ENCODE data around the gene ZRANB1. TPM values are rescaled to one million over a fixed set of nuclear protein-coding genes. Genes with fewer than 3 reads are reported as not detected.

Gene ZRANB1
- total RNA-seq, 1 donor from 2014 or later: 15.1 TPM

DNA sequence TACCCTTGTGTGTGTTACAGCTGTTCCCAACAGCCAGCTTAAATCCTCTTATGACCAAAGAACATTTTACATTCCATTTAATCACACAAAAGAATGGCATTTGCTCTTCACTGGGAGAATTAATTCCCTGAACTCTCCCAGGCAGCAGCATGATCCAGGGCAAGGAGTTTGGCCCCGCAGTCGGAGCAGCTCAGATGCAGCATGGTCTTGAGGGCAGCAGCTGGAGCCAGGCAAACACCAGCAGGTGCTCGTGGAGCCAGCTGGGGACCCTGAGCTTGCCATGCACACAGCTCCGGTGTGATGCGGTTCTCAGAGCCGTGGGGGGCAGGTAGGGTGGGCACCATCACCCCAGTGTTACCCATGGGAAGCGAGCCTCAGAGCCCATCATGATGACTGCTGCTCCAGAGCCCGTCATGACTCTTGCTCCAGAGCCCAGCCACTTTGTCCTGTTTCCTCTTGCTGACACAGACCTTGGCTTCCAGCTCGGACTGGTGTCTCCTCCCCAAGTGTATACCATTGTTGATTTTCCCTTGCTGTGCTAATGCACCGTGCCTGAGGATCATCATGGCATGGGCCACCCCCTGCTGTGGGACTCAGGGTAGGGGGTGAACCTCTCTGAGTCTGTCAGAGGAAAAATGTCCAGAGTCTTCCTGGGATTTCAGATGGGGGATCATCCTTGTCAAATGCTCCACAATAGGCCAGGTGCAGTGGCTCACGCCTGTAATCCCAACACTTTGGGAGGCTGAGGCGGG is 75.8 kb downstream of the ZRANB1 start:
- DNase-seq (ENCODE audit: low read depth in 2 of 2): no peak

DNA sequence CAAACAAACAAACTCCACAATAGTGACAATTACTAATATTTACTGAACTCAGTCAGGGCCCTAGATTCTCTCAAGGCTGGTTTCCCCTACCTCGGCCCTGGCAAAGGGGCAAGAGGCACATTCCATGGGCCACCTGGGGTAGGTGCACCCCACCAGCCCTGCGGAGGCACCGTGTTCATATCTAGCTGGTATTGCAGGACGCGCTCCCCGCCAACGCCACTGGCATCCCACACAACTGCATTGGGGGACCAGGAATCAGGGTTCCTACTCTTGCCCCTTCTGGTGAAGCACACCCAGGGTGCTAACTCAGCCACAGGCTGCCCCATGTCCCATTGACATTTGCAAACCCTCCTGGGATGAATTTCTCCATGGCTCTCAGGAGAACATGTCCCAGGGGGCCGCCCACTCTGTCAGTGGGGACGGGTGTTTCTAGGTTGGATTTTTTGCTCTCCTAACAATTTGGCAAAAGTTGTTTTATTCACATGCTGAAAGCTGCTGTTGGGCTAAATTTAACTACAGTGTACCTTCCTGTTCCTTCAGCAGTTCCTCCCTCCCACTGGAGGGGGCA is 76.7 kb downstream of the ZRANB1 start:
- no peak for DNase-seq (ENCODE audit: low read depth in 2 of 2)

- no peak for DNase-seq (ENCODE audit: low read depth in 2 of 2)
These were observed 78.5 kb downstream of the ZRANB1 start for GRCh38 chr10:125020386-125020785.

DNA sequence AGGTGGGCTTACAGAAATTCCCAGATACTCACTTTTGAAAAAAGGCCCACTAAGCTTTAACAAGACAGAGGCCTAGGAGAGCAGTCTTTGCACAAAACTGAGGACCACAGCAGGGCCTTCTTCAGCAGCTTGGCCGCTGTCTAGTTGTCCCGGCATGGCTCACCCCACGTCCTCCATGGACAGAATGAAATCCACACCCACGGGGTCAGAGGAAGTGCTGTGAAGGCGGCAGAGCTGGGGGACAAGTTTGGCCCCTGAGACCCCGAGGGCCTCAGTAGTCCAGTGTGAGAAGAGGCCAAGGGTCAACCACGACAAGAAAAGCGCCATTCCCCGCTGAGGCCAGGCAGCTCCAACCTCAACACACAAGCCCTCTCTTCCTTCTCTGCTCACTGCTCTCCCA is 78.9 kb downstream of the ZRANB1 start:
- no peak for DNase-seq (ENCODE audit: low read depth in 2 of 2)

- no peak for DNase-seq (ENCODE audit: low read depth in 2 of 2)
These were observed 79.9 kb downstream of the ZRANB1 start for GRCh38 chr10:125021686-125022344.

DNA sequence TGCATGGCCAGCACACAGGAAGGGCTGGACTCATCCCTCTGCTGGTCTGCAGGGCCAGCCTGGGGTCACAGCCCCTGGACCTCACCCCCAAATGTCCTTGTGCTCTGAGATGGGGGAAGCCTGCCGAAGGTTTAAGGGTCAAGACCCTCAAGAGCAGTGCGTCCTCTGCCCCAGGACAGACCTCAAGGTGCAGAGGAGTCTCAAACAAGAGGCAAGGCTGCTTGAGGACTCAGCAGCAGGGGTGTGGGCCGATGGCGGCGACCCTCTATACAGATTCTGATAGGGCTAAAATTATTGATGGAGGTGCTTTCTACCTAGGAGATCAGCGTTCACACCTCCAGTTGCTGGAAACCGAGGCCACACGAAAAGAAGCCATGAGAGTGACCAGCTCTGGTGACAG is 80.7 kb downstream of the ZRANB1 start:
- no peak for DNase-seq (ENCODE audit: low read depth in 2 of 2)

- DNase-seq (ENCODE audit: low read depth in 2 of 2): no peak
These were observed 81.3 kb downstream of the ZRANB1 start for GRCh38 chr10:125023255-125023654.

DNA sequence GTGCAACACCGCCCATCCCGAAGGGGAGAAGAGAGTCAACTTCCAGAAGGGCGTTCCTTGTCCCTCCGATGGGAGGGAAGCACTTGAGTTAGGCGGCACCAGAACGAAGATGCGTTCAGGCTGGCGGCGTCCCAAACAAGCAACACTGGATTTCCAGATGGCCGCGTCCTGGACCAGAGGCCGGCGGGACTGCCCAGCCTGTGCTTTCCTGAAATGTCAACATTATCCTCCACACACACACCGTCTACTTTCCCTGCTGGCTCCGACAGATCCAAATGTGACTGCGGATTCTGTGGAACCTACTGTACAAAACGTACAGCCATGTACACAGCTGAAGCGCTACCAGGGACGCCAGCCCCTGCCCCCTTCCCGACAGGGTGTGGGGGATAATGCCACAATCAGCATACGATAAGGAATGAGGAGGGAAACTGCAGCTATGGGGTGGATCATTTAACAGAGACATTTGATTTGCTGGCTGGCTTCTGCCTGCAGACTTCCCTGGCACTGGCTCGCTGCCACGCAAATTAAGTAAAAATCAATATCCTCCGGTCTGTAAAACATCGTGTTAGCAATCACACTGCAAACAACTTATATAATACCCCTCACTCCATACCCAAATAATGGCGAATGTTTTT is 82.1 kb downstream of the ZRANB1 start:
- DNase-seq (ENCODE audit: low read depth in 2 of 2): no peak

- DNase-seq (ENCODE audit: low read depth in 2 of 2): no peak
These were observed 82.7 kb downstream of the ZRANB1 start for GRCh38 chr10:125024497-125025234.

DNA sequence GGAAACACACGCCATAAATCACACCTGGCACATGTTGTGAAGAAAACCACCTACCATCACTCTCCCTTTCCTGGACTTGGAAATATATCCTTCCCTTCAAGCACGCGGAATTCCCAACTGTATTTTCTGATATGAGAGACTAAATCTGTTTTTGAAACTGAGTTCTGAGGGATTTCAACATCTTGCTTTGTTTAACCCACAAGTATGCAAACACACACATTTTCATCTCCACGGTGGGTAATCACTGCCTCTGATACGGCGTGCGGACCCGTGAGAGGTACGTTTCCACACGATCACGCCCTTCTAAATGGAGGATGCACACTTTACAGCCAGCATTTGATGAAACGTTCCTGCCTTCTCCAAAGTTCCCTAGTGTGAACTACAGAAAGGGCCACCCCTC is 83.4 kb downstream of the ZRANB1 start:
- no peak for DNase-seq (ENCODE audit: low read depth in 2 of 2)

DNA sequence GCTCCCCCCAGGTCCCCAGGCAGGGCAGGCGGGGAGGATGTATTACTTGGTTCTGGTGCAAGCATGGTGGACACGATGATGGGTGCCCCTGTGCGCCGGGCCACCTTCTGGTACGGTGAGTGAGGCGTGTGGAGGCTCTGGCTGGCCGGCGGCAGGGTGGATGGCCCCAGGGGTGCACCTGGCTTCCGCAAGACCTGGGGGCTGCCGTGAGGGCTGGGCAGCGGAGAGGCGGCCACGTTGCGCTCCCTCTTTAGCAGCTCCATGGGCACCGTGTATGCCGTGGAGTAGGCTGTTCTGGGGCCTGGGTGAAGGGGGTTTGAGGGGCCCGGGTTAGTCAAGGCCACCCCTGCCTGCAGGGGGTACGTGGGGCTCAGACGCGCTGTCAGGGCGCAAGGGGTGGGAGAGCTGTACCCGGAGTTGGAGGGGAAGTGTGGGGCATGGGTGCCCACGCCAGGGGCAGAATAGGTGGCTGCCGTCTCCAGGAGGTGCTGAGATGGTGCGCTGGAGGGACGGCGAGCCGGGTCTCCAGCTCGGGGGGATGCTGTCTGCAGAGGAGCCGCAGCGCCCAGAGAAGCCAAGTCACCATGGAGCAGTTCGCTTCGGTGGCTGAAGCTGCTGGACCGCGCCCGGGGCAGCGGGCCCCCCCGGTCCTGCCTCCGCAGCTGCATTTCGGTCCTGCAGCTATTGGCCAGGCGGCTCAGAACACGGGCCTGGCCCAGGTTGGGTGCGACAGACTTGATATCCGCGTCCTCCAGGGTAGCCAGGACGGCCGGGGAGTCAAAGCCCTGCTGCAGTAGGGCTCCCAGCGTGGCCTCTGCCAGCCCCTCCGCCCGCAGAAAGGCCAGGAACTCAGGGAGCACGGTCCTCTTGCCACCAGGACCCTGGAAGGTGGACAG is 84.4 kb downstream of the ZRANB1 start:
- no peak for DNase-seq (ENCODE audit: low read depth in 2 of 2)

DNA sequence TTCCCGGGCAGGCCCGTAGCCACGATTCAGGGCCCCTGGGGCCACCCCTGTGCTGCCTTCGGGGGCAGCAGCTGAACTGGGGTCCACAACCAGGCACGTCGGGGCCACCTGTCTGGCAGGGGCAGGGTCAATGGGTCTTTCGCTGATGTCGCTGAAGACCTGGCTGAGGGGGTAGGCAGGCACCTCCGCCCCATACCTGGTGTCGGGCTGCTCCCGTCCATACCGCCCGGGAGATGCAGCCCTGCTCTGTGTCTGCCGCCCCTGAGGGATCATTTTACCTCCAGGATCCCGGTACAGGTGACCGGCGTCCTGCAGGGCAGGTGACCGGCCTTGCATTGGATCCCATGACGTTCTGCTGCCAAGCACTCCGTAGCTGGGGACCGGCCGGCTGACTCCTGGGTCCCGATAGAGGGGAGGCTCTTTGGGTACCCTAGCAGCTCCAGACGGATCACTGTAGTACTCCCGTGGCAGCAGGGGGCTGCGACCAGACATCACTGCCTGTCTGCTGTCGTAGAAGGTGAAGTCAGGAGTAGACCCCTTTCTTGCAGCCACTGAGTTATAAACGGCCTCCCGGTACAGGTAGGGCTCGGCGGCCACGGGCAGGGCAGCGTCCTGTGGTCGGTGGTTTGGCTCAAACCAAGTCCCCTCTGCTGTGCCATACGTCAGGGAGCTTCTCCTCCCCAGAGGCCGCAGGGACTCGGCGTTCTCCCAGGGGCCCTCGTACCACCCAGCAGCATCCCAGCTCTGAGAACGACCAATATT is 85.2 kb downstream of the ZRANB1 start:
- no peak for DNase-seq (ENCODE audit: low read depth in 2 of 2)

DNA sequence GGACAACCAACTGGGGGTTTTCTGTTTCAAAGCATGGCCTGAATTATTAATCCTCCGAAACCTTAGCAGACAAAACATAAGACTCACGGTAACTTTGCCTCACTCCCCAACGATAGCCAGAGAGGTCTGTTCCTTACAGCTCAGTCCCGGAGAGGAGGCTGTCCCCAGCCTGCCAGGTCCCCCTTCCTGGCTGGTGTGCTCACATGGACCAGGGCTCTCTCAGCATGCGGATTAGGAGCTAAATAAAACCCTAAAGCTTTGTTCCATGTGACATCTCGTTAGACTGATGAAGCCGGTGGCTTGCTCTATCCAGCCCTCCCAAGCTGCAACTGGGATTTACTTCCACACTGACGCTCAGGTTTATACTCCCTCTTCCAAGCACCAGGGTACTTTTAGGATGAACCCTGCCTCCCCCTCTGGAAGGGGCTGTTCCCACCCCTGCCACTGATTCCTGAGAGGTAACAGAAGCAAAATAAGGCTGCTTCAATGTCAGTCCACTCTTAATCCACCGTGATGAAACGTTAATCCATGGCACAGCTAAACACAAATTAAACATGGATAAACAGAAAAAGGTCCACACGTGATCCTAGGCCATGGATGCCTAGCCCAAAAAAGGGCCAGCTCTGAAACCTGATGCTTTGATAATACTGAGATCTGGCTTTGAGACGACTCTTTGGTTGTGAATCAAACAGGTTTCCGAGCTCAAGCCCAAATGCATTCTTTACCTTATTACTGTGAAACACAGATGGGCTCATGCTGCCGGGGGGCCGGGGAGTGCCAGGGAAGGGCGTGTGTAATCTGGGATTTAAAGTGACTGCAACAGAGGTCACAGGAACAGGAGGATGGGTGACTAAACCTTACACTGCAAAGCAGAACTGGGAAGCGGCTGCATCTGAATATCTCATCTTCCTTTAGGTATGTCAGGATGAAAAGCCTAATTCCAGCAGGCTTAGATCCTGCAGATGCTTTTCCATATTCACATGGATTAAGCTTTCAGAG is 86.2 kb downstream of the ZRANB1 start:
- DNase-seq (ENCODE audit: low read depth in 2 of 2): no peak

GRCh38 chr10:125029584-125030242 is 87.8 kb downstream of the ZRANB1 start:
- no peak for DNase-seq (ENCODE audit: low read depth in 2 of 2)

DNA sequence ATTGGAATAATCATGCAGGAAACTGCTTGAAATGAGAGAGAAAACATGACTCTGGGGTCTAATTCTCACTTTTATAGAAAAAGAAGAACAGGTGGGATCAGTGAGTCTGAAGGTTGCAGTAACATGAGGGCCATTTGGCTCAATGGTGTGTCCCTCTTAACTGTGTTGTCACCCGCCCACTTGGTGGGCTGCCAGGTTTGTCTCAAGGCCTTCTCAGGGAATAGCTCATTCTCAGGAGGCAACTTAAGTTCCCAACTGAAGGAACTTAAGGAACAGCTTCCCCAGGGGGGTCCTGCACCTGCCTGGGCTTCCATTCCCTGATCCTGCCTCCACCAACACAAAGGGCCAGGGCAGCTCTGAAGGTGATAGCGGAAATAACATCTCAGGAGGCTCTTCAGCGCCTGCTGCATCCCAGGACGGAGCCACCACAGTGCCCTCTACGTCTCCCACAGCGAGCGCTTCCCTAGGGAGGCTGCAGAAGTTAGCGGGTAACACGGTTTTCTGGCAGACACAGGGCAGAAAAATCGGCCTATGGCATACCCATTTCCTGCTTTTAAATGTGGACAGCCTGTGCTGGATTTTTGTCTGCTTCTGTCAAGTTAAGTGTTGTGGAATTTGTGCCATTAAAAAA is 88.8 kb downstream of the ZRANB1 start:
- no peak for DNase-seq (ENCODE audit: low read depth in 2 of 2)

DNA sequence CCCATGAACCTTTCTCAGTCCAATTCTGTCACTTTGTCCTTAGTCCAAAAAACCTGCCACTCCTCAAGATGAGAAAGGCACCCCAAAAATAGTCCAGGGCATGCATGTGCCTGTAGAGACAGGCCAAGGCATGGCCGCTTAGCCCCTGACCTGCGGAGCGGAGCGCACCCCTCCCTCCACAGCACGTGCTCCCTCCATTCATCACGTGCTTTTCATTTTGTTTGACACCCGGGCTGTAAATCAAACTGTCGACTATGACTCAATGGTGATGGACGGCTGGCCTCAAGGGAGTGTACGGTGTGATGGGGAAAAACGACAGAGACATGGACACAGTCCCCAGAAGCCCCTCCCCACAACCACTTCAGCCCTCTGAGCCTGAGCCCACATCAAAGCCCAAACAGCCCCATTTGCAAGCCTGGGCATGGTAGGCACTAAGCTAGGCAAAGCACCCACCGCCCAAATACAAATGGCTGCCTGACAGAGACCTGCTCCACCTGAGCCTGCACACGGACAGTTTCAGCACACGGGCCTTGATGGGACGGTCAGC is 90.6 kb downstream of the ZRANB1 start:
- DNase-seq (ENCODE audit: low read depth in 2 of 2): no peak

- no peak for DNase-seq (ENCODE audit: low read depth in 2 of 2)
These were observed 91.4 kb downstream of the ZRANB1 start for GRCh38 chr10:125033146-125033924.

Measured in dermis microvascular lymphatic vessel endothelial cell (primary cell).